ENCODE measurements around the gene GDPD2. TPM values are rescaled to one million over a fixed set of nuclear protein-coding genes. Genes with fewer than 3 reads are reported as not detected.

GDPD2 gene
- total RNA-seq, 1 donor: not detected

- Histone ChIP-seq H3K4me1 (ENCODE audit: insufficient read depth, low read length) (peaks cover 42% of the 10 kb centered on the region), H3K4me3 (ENCODE audit: insufficient read depth, low read length) (peak overlapping the region; percentile 7), H2AFZ (ENCODE audit: low read length) (peak overlapping the region; percentile 54), H3K36me3 (ENCODE audit: insufficient read depth, low read length) (no peaks in the 10 kb centered on the region), H3K4me2 (ENCODE audit: insufficient read depth, low read length) (peak overlapping the region; percentile 63), H3K9me3 (ENCODE audit: low read depth, low read length) (no peaks in the 10 kb centered on the region), H3K79me2 (ENCODE audit: insufficient read depth, low read length) (no peaks in the 10 kb centered on the region), H4K20me1 (ENCODE audit: insufficient read depth, low read length) (no peaks in the 10 kb centered on the region), H3K27ac (ENCODE audit: low read depth, low read length) (peak overlapping the region; percentile 89), H3K27me3 (ENCODE audit: insufficient read depth, low read length) (peaks cover 4% of the 10 kb centered on the region)
- no peak for TF ChIP-seq CTCF (IDR thresholded peaks at IDR 0.05; ENCODE audit: extremely low read depth, low read depth, low read length)
- DNase-seq (ENCODE audit: insufficient read length, low spot score, missing footprints): peak; percentile 86
Measured at GRCh38 chrX:70476934-70477733, 54.0 kb downstream of the GDPD2 start.

- Histone ChIP-seq H2AFZ (ENCODE audit: low read length) (peak overlapping the region; percentile 54), H3K79me2 (ENCODE audit: insufficient read depth, low read length) (no peaks in the 10 kb centered on the region), H3K27me3 (ENCODE audit: insufficient read depth, low read length) (peaks cover 4% of the 10 kb centered on the region), H3K27ac (ENCODE audit: low read depth, low read length) (peak overlapping the region; percentile 89), H3K9me3 (ENCODE audit: low read depth, low read length) (no peaks in the 10 kb centered on the region), H3K4me1 (ENCODE audit: insufficient read depth, low read length) (peaks cover 42% of the 10 kb centered on the region), H3K4me2 (ENCODE audit: insufficient read depth, low read length) (peak overlapping the region; percentile 63), H4K20me1 (ENCODE audit: insufficient read depth, low read length) (no peaks in the 10 kb centered on the region), H3K4me3 (ENCODE audit: insufficient read depth, low read length) (peak overlapping the region; percentile 7), H3K36me3 (ENCODE audit: insufficient read depth, low read length) (no peaks in the 10 kb centered on the region)
- no peak for DNase-seq (ENCODE audit: insufficient read length, low spot score, missing footprints)
- TF ChIP-seq CTCF (IDR thresholded peaks at IDR 0.05; ENCODE audit: extremely low read depth, low read depth, low read length): no peak
Measured at GRCh38 chrX:70477734-70478075, 54.6 kb downstream of the GDPD2 start.

- Histone ChIP-seq H3K36me3 (ENCODE audit: insufficient read depth, low read length) (no peaks in the 10 kb centered on the region), H3K9me3 (ENCODE audit: low read depth, low read length) (no peaks in the 10 kb centered on the region), H3K27ac (ENCODE audit: low read depth, low read length) (peak overlapping the region; percentile 89), H3K4me3 (ENCODE audit: insufficient read depth, low read length) (peak overlapping the region; percentile 21), H3K79me2 (ENCODE audit: insufficient read depth, low read length) (no peaks in the 10 kb centered on the region), H3K4me1 (ENCODE audit: insufficient read depth, low read length) (peaks cover 42% of the 10 kb centered on the region), H4K20me1 (ENCODE audit: insufficient read depth, low read length) (no peaks in the 10 kb centered on the region), H2AFZ (ENCODE audit: low read length) (peak overlapping the region; percentile 39), H3K4me2 (ENCODE audit: insufficient read depth, low read length) (peak overlapping the region; percentile 69), H3K27me3 (ENCODE audit: insufficient read depth, low read length) (peaks cover 7% of the 10 kb centered on the region)
- DNase-seq (ENCODE audit: insufficient read length, low spot score, missing footprints): no peak
- TF ChIP-seq CTCF (IDR thresholded peaks at IDR 0.05; ENCODE audit: extremely low read depth, low read depth, low read length): no peak
Measured at GRCh38 chrX:70478526-70479245, 55.6 kb downstream of the GDPD2 start.

Measured in osteoblast (primary cell).